Epithelial cell of proximal tubule (primary cell): ENCODE results near the gene MESD. TPM values are rescaled to one million over a fixed set of nuclear protein-coding genes. Genes with fewer than 3 reads are reported as not detected.
A peak's percentile ranks its signal among the peaks of the same experiment; 100 is the strongest.

Source experiments
- DNase-seq: peaks from one replicate; pipeline ENCODE4 v3.0.0-alpha.2; 2011; ENCODE audit warnings: low read depth
- H3K4me3 ChIP-seq: 2 replicates; pipeline ENCODE4 v1.5.1; 2011; ENCODE audit warnings: low read depth, mild to moderate bottlenecking, low read length
- total RNA-seq: library from RNA; depleted of rRNA; stranded (reverse); fragments of >200 nt; gene quantifications from 2 replicates; pipeline ENCODE4 v1.2.3, GENCODE V29; 2015
- TF ChIP-seq, protein P1 (sequence below): conservative IDR thresholded peaks from 2 replicates; pipeline ENCODE4 v1.5.1; 2012; ENCODE audit warnings: low read depth, mild to moderate bottlenecking, low read length

MESD gene
- total RNA-seq, 1 donor from 2014 or later: 27.0 TPM

DNA sequence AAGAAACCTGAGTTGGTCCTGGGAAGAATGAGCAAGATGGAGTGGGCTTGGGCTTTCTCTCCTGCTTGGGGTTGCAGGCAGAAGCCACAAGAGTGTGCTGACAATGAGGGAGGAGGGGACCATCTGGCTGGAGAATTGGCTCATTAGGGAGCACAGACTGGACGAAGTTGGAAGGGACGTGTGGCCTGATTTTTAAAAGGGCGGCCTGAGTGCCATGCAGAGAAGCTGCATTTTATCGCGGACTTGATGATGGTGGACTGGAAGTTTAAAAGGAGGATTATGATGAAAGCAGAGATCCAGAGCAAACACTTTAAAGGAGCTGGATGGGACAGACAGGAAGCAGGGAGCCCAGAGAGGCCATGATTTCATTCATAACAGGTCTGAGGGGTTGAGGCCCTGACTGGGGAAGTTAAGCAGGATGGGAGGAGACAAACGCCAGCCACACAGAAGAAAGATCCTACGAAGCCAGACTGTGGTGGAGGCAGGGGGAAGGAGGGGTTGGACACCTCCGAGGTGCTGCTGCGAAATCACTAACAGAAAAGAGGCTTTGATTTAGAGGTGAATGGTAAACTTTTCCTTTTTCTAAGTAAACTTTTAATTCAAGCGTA is 34.8 kb upstream of the MESD start:
- TF ChIP-seq, protein P1, sequence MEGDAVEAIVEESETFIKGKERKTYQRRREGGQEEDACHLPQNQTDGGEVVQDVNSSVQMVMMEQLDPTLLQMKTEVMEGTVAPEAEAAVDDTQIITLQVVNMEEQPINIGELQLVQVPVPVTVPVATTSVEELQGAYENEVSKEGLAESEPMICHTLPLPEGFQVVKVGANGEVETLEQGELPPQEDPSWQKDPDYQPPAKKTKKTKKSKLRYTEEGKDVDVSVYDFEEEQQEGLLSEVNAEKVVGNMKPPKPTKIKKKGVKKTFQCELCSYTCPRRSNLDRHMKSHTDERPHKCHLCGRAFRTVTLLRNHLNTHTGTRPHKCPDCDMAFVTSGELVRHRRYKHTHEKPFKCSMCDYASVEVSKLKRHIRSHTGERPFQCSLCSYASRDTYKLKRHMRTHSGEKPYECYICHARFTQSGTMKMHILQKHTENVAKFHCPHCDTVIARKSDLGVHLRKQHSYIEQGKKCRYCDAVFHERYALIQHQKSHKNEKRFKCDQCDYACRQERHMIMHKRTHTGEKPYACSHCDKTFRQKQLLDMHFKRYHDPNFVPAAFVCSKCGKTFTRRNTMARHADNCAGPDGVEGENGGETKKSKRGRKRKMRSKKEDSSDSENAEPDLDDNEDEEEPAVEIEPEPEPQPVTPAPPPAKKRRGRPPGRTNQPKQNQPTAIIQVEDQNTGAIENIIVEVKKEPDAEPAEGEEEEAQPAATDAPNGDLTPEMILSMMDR: no peak
- H3K4me3 ChIP-seq: no peak overlapping the region

DNA sequence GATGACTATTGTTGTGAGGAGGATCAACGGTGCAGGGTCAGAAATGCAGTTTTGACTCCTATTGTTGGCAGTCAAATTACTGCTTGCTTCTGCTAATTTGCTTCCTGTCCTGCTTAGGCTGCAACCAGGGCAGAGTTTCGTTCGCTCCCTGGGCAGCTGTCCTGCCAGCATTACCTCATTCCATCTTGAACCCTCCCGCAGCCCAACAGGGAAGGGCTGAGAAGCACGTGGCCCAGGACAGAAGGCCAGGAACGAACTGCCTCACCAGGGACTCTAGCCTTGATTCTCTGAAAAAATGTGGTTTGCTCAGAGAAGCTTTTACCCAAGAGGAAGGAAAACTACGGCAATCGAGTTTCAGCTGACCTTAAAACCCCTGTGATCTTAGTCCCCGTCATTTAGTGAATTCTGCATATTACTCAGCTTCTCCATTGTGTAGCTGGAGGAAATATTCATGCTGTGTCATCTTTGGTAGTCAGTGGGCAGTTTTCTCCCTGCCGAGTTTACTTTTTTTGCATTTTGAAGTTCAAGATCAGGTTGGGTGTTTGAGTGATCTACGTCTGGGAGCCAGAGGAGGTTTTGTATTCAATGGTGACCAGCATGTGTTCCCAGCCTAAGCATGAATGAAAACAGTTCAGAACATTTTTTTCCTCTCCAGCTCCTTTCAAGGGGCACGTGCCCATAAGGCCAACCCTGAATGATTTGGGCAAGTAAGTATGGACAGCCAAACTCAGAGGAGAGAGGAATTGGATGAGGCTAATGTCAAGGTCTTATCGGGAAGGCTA is 34.1 kb upstream of the MESD start:
- peak overlapping the region; percentile 7 for H3K4me3 ChIP-seq
- DNase-seq: no peak
- TF ChIP-seq, protein P1: no peak

More for the DNA sequence above, 34.8 kb upstream of the MESD start:
- DNase-seq: no peak

DNA sequence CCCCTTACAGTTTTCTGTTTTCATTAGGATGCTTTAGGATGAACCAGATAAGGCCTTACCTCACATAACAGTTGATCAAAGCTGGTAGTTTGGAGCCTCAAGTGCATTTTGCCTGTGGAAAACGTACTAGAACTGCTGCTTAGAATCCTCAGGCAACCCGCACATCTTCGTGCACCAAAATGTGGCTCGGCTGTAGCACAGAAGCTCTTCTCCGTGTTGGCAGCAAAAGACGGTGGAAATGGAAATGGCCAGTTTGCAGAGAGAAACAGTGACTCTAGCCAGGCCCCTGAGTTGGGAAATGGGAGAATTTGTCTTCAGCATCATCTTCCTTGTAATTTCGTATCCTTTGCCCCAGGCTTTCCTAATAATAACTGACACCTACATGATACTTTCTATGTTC is 31.7 kb upstream of the MESD start:
- H3K4me3 ChIP-seq: no peak overlapping the region
- TF ChIP-seq, protein P1: no peak
- DNase-seq: no peak

DNA sequence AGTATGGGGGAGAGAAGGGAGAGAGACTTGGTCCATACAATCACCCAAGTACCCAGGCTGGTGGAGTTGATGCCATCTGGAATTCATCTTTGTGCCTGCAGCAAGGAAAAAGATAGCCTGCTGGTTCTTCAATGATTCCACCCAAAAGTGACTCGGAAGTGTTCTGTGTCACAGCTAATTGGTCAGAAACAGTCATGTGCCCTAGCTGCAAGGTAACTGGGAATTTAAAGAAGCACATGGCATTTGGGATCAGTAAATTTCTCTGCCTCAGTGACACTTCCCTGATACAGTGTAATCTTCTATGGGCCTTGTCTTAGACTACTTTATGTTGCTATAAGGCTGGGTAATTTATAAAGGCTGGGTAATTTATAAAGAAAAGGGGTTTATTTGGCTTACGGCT is 28.6 kb upstream of the MESD start:
- no peak for DNase-seq
- no peak overlapping the region for H3K4me3 ChIP-seq
- TF ChIP-seq, protein P1: no peak

DNA sequence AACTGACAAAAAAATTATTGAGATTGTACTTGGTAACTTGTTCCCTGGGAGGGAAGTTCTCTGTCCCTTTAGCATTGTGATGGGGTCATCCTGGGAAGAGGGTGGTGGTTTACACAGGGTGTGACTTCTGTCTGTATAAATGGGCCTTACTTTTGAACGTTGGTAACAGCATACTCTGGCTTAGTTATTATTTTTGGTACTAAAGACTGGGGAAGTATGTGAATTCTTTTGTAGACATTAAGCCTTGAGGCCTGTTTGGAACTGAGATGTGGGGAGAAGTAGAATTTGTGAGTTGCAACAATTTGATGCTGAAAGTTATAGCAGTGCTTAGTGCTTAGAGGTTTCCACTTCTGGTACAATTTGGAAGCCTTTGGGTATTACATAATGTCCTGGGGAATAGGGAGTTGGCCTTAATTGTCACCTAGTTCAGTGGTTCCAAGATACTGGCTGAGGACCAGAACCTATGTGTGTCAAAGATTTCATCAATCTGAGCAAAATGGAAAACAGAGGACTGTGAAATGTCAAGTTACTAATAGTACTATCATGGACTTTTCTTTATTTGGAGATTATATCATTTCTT is 27.0 kb upstream of the MESD start:
- DNase-seq: no peak
- TF ChIP-seq, protein P1: no peak
- H3K4me3 ChIP-seq: no peak overlapping the region

DNA sequence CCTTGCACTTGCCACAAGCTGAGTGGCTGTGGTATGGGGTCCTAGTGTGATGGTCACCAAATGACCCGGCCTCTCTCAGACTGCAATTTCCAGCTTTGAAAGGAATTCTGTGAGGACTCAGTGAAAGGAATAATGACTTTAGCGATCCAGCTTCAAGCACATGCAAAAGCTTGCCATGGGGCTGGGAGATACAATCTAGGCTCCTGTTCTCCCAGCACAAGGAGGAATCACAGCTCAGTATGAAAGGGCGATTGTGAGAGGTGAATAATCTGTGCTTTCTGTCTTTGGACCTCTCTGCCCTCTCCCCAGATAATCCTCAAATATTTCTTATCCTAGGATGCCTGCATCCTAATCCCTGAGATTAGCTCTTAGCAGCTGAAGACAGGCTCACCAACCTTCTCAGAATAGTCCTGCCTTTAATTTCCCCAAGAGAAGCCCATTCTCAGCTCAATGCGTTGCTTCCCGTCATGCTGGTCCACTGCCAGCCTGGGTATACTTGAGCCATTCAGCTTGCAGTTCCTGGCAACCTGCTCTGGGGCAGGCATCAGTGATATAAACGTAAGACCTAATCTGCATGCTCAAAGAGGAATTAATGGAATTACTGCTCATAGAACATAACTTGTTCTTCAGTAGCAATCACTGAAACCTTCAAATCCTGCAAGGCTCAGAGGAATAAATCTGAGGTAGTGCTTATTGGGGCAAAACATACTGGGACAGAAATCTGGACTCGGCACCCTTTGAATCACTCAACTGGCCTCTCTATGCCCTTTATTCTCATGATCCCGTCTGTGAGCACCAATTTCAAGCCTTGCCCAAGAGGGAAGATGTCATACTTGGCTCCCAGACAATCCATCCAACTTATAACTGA is 26.2 kb upstream of the MESD start:
- TF ChIP-seq, protein P1: no peak
- H3K4me3 ChIP-seq: no peak overlapping the region
- no peak for DNase-seq
